CD4-positive, alpha-beta memory T cell (primary cell): ENCODE measurements around the gene LORICRIN. TPM values are rescaled to one million over a fixed set of nuclear protein-coding genes. Genes with fewer than 3 reads are reported as not detected.

Experiments used
- CTCF ChIA-PET: fragments of 350-600 bp; sonication (Branson Sonifier 250); formaldehyde crosslinking; loops from one replicate; lab custom pipeline; 2021; ENCODE audit warnings: inconsistent platforms; ENCODE audit not compliant: partially characterized antibody; lab: Charles Lee
- POLR2A ChIA-PET: fragments of 350-600 bp; sonication (Branson Sonifier 250); formaldehyde crosslinking; loops from one replicate; lab custom pipeline; 2021; ENCODE audit not compliant: partially characterized antibody; lab: Charles Lee
- DNase-seq, 5 donors: peaks; one replicate each; pipeline versions ENCODE4 v3.0.0 to v3.0.0-alpha.2; 2020 to 2022; ENCODE audit warnings: mixed read lengths in 1 of 5
- H3K27ac ChIP-seq: one replicate; pipeline ENCODE4 v1.7.0; 2013; ENCODE audit warnings: low read depth, low read length
- H3K27me3 ChIP-seq: 2 replicates; pipeline ENCODE4 v1.7.0; 2013; ENCODE audit warnings: mild to moderate bottlenecking, low read length, moderate library complexity; ENCODE audit not compliant: insufficient read depth
- H3K36me3 ChIP-seq: 2 replicates; pipeline ENCODE4 v1.7.0; 2013; ENCODE audit warnings: mild to moderate bottlenecking, low read length, moderate library complexity; ENCODE audit not compliant: insufficient read depth
- H3K4me1 ChIP-seq: 2 replicates; pipeline ENCODE4 v1.7.0; 2013; ENCODE audit warnings: mild to moderate bottlenecking, low read length, moderate library complexity; ENCODE audit not compliant: insufficient read depth
- H3K4me3 ChIP-seq, 2 donors: one replicate each; pipeline ENCODE4 v1.7.0; 2013; ENCODE audit warnings: low read length in 2 of 2, mild to moderate bottlenecking in 1 of 2
- H3K9me3 ChIP-seq, 2 donors: one replicate each; pipeline ENCODE4 v1.7.0; 2013; ENCODE audit warnings: low read length in 2 of 2, control low read depth in 1 of 2; ENCODE audit not compliant: control insufficient read depth in 1 of 2
- H3K27ac Mint-ChIP-seq, 7 donors: one replicate each; pipeline ENCODE4 v1.8.0; 2020 to 2021; ENCODE audit warnings: mixed read lengths in 7 of 7, mild to moderate bottlenecking in 6 of 7, inconsistent platforms in 3 of 7, moderate library complexity in 3 of 7
- H3K27me3 Mint-ChIP-seq, 2 donors: one replicate each; pipeline ENCODE4 v1.8.0; 2020 to 2021; ENCODE audit warnings: mixed read lengths in 2 of 2
- H3K36me3 Mint-ChIP-seq, 2 donors: one replicate each; pipeline ENCODE4 v1.8.0; 2020 to 2021; ENCODE audit warnings: mixed read lengths in 2 of 2, inconsistent platforms in 1 of 2, mild to moderate bottlenecking in 1 of 2
- H3K4me1 Mint-ChIP-seq, 4 donors: one replicate each; pipeline ENCODE4 v1.8.0; 2020 to 2021; ENCODE audit warnings: mixed read lengths in 4 of 4, mild to moderate bottlenecking in 1 of 4
- H3K4me3 Mint-ChIP-seq, 8 donors: one replicate each; pipeline ENCODE4 v1.8.0; 2020 to 2021; ENCODE audit warnings: mixed read lengths in 8 of 8, mild to moderate bottlenecking in 7 of 8, moderate library complexity in 6 of 8, inconsistent platforms in 3 of 8
- H3K9me3 Mint-ChIP-seq, 8 donors: one replicate each; pipeline ENCODE4 v1.8.0; 2020 to 2021; ENCODE audit warnings: mixed read lengths in 8 of 8, mild to moderate bottlenecking in 5 of 8, inconsistent platforms in 3 of 8, moderate library complexity in 1 of 8
- intact Hi-C: fragments of 100-400 bp; cut with micrococcal nuclease; formaldehyde crosslinking; loops from one replicate; pipeline ENCODE4 v1.15.1; 2023
- polyA plus RNA-seq, 2 donors: library from polyadenylated mRNA; unstranded; fragments of 300-500 nt; fragmentation: Illumina TruSeq; gene quantifications; one replicate each; pipeline ENCODE4 v1.2.3, GENCODE V29; 2021
- total RNA-seq, 2 experiments: library from RNA; stranded (reverse); gene quantifications; one replicate each; pipeline ENCODE4 v1.2.3, GENCODE V29; 2021

The LORICRIN gene
- total and polyA plus RNA-seq, 4 experiments from 2014 or later: not detected

- no peak overlapping the region for H3K27ac Mint-ChIP-seq
- Histone ChIP-seq H3K4me1 (peaks cover 17% of the 10 kb centered on the region), H3K4me3 (no peak overlapping the region), H3K27me3 (no peaks in the 10 kb centered on the region), H3K36me3 (no peaks in the 10 kb centered on the region), H3K27ac (no peak overlapping the region), H3K9me3 (no peaks in the 10 kb centered on the region)
- no peaks in the 10 kb centered on the region for H3K36me3 Mint-ChIP-seq
- intact Hi-C loops: no loop called here
- H3K9me3 Mint-ChIP-seq: no peaks in the 10 kb centered on the region
- ChIA-PET POLR2A (no interaction called here), CTCF (interaction anchor here (0.9 to 1.7 kb wide), 5 partner anchors 9 to 108 kb away, joined by 3 to 6 read pairs (median 3); no protein-coding TSS in a partner anchor)
- no peak for DNase-seq
- peaks cover 6 to 23% (median 16%) of the 10 kb centered on the region in 4 donors for H3K4me1 Mint-ChIP-seq
- no peak overlapping the region for H3K4me3 Mint-ChIP-seq
- peaks cover 2 to 11% of the 10 kb centered on the region in 2 donors for H3K27me3 Mint-ChIP-seq
Measured at GRCh38 chr1:153288634-153289275, 29.3 kb downstream of the LORICRIN start.

GRCh38 chr1:153291514-153291913 is 32.0 kb downstream of the LORICRIN start:
- Mint-ChIP-seq H3K36me3 (no peaks in the 10 kb centered on the region), H3K9me3 (no peaks in the 10 kb centered on the region), H3K27me3 (peaks cover 2 to 13% of the 10 kb centered on the region in 2 donors), H3K4me1 (peaks cover 14 to 36% (median 27%) of the 10 kb centered on the region in 4 donors), H3K4me3 (peak overlapping the region in 1 of 8 donors; percentile 16), H3K27ac (peak overlapping the region in 1 of 7 donors; percentile 45)
- no peak overlapping the region for H3K4me3 ChIP-seq
- no peaks in the 10 kb centered on the region for H3K9me3 ChIP-seq
- intact Hi-C loops: no loop called here
- H3K36me3 ChIP-seq: no peaks in the 10 kb centered on the region
- POLR2A ChIA-PET: no interaction called here
- no peaks in the 10 kb centered on the region for H3K27me3 ChIP-seq
- no peak for DNase-seq
- no peak overlapping the region for H3K27ac ChIP-seq
- CTCF ChIA-PET: no interaction called here
- H3K4me1 ChIP-seq: peaks cover 27% of the 10 kb centered on the region

GRCh38 chr1:153292185-153292584 is 32.7 kb downstream of the LORICRIN start:
- POLR2A ChIA-PET: no interaction called here
- no peak for DNase-seq
- Histone ChIP-seq H3K27ac (no peak overlapping the region), H3K9me3 (no peaks in the 10 kb centered on the region), H3K4me1 (peaks cover 27% of the 10 kb centered on the region), H3K4me3 (no peak overlapping the region), H3K36me3 (no peaks in the 10 kb centered on the region), H3K27me3 (no peaks in the 10 kb centered on the region)
- Mint-ChIP-seq H3K4me1 (peaks cover 14 to 36% (median 27%) of the 10 kb centered on the region in 4 donors), H3K27me3 (peaks cover 2 to 13% of the 10 kb centered on the region in 2 donors), H3K9me3 (no peaks in the 10 kb centered on the region), H3K4me3 (peak overlapping the region in 3 of 8 donors; percentile 15 to 45 (median 35)), H3K27ac (no peak overlapping the region), H3K36me3 (no peaks in the 10 kb centered on the region)
- intact Hi-C loops: no loop called here
- CTCF ChIA-PET: no interaction called here

GRCh38 chr1:153292740-153293479 is 33.4 kb downstream of the LORICRIN start:
- Mint-ChIP-seq H3K9me3 (no peaks in the 10 kb centered on the region), H3K36me3 (no peaks in the 10 kb centered on the region), H3K27ac (peak overlapping the region in 2 of 7 donors; percentile 2 to 43), H3K27me3 (peaks cover 2 to 13% of the 10 kb centered on the region in 2 donors), H3K4me3 (peak overlapping the region in 3 of 8 donors; percentile 22 to 75 (median 35)), H3K4me1 (peaks cover 14 to 36% (median 27%) of the 10 kb centered on the region in 4 donors)
- DNase-seq: no peak
- peaks cover 27% of the 10 kb centered on the region for H3K4me1 ChIP-seq
- H3K4me3 ChIP-seq: no peak overlapping the region
- CTCF ChIA-PET: no interaction called here
- intact Hi-C loops: no loop called here
- POLR2A ChIA-PET: no interaction called here
- H3K27ac ChIP-seq: no peak overlapping the region
- H3K36me3 ChIP-seq: no peaks in the 10 kb centered on the region
- no peaks in the 10 kb centered on the region for H3K27me3 ChIP-seq
- no peaks in the 10 kb centered on the region for H3K9me3 ChIP-seq

GRCh38 chr1:153293480-153293775 is 33.9 kb downstream of the LORICRIN start:
- Histone ChIP-seq H3K4me3 (no peak overlapping the region), H3K27ac (no peak overlapping the region), H3K27me3 (no peaks in the 10 kb centered on the region), H3K36me3 (no peaks in the 10 kb centered on the region), H3K9me3 (no peaks in the 10 kb centered on the region), H3K4me1 (peaks cover 27% of the 10 kb centered on the region)
- H3K9me3 Mint-ChIP-seq: no peaks in the 10 kb centered on the region
- peaks cover 2 to 13% of the 10 kb centered on the region in 2 donors for H3K27me3 Mint-ChIP-seq
- peaks cover 14 to 36% (median 27%) of the 10 kb centered on the region in 4 donors for H3K4me1 Mint-ChIP-seq
- H3K4me3 Mint-ChIP-seq: peak overlapping the region in 5 of 8 donors; percentile 68 to 79 (median 73)
- peak overlapping the region in 2 of 7 donors; percentile 43 to 68 for H3K27ac Mint-ChIP-seq
- ChIA-PET CTCF (no interaction called here), POLR2A (no interaction called here)
- H3K36me3 Mint-ChIP-seq: no peaks in the 10 kb centered on the region
- no peak for DNase-seq
- intact Hi-C loops: no loop called here

GRCh38 chr1:153293851-153294250 is 34.4 kb downstream of the LORICRIN start:
- Mint-ChIP-seq H3K4me3 (peak overlapping the region; percentile 34 to 79 (median 70)), H3K9me3 (no peaks in the 10 kb centered on the region), H3K36me3 (no peaks in the 10 kb centered on the region), H3K27me3 (peaks cover 2 to 13% of the 10 kb centered on the region in 2 donors), H3K4me1 (peaks cover 14 to 36% (median 27%) of the 10 kb centered on the region in 4 donors), H3K27ac (peak overlapping the region in 5 of 7 donors; percentile 3 to 75 (median 39))
- DNase-seq: peak in 3 of 5 donors; percentile 6 to 14 (median 13)
- Histone ChIP-seq H3K4me1 (peaks cover 27% of the 10 kb centered on the region), H3K27ac (no peak overlapping the region), H3K9me3 (no peaks in the 10 kb centered on the region), H3K27me3 (no peaks in the 10 kb centered on the region), H3K4me3 (no peak overlapping the region), H3K36me3 (no peaks in the 10 kb centered on the region)
- POLR2A ChIA-PET: no interaction called here
- intact Hi-C loops: no loop called here
- CTCF ChIA-PET: no interaction called here

- no peaks in the 10 kb centered on the region for H3K4me1 Mint-ChIP-seq
- no peak overlapping the region for H3K27ac Mint-ChIP-seq
- no peaks in the 10 kb centered on the region for H3K9me3 Mint-ChIP-seq
- no peak overlapping the region for H3K4me3 Mint-ChIP-seq
- Histone ChIP-seq H3K4me3 (no peak overlapping the region), H3K4me1 (no peaks in the 10 kb centered on the region), H3K9me3 (no peaks in the 10 kb centered on the region), H3K36me3 (no peaks in the 10 kb centered on the region), H3K27ac (no peak overlapping the region), H3K27me3 (no peaks in the 10 kb centered on the region)
- ChIA-PET CTCF (no interaction called here), POLR2A (no interaction called here)
- DNase-seq: no peak
- H3K36me3 Mint-ChIP-seq: no peaks in the 10 kb centered on the region
- H3K27me3 Mint-ChIP-seq: peaks cover 1 to 2% of the 10 kb centered on the region in 2 donors
- intact Hi-C loops: no loop called here
Measured at GRCh38 chr1:153302308-153302707, 42.8 kb downstream of the LORICRIN start.
